22Rv1 (cell line): ENCODE measurements around the gene ZSWIM7.

Experiments
- ZFX ChIP-seq: fragments of 450-650 bp; IDR thresholded peaks from 2 replicates; pipeline ENCODE4 v1.6.1; 2017; ENCODE audit warnings: antibody characterized with exemption, borderline replicate concordance
- TF ChIP-seq, protein P1 (sequence below): fragments of 450-650 bp; IDR thresholded peaks from 2 replicates; pipeline ENCODE4 v1.5.1; 2017; ENCODE audit warnings: mild to moderate bottlenecking

GRCh38 chr17:16025202-16025601, 25.7 kb upstream of the ZSWIM7 start:
- TF ChIP-seq, protein P1, sequence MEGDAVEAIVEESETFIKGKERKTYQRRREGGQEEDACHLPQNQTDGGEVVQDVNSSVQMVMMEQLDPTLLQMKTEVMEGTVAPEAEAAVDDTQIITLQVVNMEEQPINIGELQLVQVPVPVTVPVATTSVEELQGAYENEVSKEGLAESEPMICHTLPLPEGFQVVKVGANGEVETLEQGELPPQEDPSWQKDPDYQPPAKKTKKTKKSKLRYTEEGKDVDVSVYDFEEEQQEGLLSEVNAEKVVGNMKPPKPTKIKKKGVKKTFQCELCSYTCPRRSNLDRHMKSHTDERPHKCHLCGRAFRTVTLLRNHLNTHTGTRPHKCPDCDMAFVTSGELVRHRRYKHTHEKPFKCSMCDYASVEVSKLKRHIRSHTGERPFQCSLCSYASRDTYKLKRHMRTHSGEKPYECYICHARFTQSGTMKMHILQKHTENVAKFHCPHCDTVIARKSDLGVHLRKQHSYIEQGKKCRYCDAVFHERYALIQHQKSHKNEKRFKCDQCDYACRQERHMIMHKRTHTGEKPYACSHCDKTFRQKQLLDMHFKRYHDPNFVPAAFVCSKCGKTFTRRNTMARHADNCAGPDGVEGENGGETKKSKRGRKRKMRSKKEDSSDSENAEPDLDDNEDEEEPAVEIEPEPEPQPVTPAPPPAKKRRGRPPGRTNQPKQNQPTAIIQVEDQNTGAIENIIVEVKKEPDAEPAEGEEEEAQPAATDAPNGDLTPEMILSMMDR, result no peak
- TF ChIP-seq ZFX, result no peak
